WERI-Rb-1 (cell line): ENCODE results near the gene CBLN1.

ENCODE experiments used
- DNase-seq: peaks from one replicate; pipeline ENCODE4 v3.0.0-alpha.2; 2020
- H3K27ac ChIP-seq: fragments of 250-450 bp; sonication (Bioruptor Pico); 2 replicates; pipeline ENCODE4 v1.5.1; 2020; ENCODE audit warnings: mild to moderate bottlenecking, moderate library complexity
- H3K27me3 ChIP-seq: fragments of 250-450 bp; sonication (Bioruptor Pico); 2 replicates; pipeline ENCODE4 v1.5.1; 2021; ENCODE audit warnings: mild to moderate bottlenecking, low read depth, moderate library complexity; ENCODE audit not compliant: insufficient read depth, severe bottlenecking
- H3K36me3 ChIP-seq: fragments of 250-450 bp; sonication (Bioruptor Pico); 2 replicates; pipeline ENCODE4 v1.5.1; 2020; ENCODE audit warnings: mild to moderate bottlenecking, moderate library complexity
- H3K4me3 ChIP-seq: 2 replicates; pipeline ENCODE4 v1.5.1; 2011; ENCODE audit warnings: low read depth, mild to moderate bottlenecking, control low read depth, low read length
- H3K9me3 ChIP-seq: fragments of 250-450 bp; sonication (Bioruptor Pico); 2 replicates; pipeline ENCODE4 v1.5.1; 2021; ENCODE audit warnings: mild to moderate bottlenecking, moderate library complexity; ENCODE audit not compliant: severe bottlenecking
- TF ChIP-seq, protein P1 (sequence below): IDR thresholded peaks from 2 replicates; pipeline ENCODE4 v1.5.1; 2011; ENCODE audit warnings: low read depth, mild to moderate bottlenecking, control low read depth, inconsistent platforms, low read length

Gene CBLN1

DNA sequence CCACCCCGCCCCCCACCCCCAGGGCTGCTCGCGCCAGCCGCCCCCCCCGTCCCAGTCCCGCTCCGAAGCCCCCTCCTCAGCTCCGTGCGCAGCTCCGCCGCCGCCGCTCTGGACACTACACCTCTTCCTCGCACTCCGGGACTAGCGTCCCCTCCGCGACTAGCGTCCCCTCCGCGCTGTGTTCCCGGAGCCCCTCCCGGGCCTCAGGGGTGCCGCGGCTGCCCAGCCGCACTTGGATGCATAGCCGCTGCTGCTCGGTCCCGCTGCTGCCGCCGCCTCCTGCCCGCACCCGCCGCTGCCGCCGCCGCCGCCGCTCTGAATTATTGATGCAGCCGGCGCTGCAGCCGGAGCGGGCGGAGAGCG, at the start of gene CBLN1:
Gene CBLN1 (minus strand): TSS at position 359 of the 363 bp plus-strand sequence. CDS start 373 bp downstream, outside the sequence.
- TF ChIP-seq, protein P1, sequence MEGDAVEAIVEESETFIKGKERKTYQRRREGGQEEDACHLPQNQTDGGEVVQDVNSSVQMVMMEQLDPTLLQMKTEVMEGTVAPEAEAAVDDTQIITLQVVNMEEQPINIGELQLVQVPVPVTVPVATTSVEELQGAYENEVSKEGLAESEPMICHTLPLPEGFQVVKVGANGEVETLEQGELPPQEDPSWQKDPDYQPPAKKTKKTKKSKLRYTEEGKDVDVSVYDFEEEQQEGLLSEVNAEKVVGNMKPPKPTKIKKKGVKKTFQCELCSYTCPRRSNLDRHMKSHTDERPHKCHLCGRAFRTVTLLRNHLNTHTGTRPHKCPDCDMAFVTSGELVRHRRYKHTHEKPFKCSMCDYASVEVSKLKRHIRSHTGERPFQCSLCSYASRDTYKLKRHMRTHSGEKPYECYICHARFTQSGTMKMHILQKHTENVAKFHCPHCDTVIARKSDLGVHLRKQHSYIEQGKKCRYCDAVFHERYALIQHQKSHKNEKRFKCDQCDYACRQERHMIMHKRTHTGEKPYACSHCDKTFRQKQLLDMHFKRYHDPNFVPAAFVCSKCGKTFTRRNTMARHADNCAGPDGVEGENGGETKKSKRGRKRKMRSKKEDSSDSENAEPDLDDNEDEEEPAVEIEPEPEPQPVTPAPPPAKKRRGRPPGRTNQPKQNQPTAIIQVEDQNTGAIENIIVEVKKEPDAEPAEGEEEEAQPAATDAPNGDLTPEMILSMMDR = no peak
- Histone ChIP-seq H3K36me3 (no peaks in the 10 kb centered on the region), H3K4me3 (peak within 1 kb of the TSS; percentile 74), H3K9me3 (no peaks in the 10 kb centered on the region), H3K27me3 (peaks cover 9% of the 10 kb centered on the region), H3K27ac (peak within 1 kb of the TSS; percentile 98)
- no peak for DNase-seq

DNA sequence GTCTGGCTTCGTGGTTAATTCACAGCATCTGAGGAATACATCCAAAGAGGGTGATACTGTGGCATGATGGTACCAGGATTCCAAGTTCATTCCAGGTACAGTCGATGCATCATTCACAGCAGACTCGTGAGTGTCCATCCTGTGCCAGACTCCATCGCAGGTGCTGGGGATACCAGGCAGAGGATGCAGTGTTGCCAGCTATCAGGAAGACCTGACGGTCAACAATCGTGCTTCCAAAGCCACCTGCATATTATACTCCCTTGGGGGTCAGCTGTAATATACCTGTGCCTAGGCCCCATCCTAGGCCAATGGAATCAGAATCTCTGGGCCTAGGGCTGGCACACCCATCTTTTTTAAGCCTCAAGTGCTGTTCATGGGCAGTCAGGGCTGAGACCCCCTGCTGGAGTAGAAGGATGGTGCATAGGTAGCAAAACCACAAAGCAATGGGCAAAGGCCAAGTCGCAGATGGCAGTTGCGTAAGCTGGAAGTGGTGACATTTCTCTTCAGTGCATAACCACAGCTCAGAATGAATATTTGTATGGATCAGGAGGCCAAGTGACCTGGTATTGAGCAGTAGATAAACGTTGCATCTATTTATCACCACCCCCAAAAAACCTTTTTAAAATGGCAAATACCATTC, 49.0 kb upstream of the CBLN1 start:
- H3K36me3 ChIP-seq = no peaks in the 10 kb centered on the region
- H3K27me3 ChIP-seq = no peaks in the 10 kb centered on the region
- DNase-seq = no peak
- H3K9me3 ChIP-seq = no peaks in the 10 kb centered on the region
- no peak overlapping the region for H3K4me3 ChIP-seq
- TF ChIP-seq, protein P1 = peak; percentile 26; the same call in 1 of the 2 replicates
- H3K27ac ChIP-seq = no peak overlapping the region

DNA sequence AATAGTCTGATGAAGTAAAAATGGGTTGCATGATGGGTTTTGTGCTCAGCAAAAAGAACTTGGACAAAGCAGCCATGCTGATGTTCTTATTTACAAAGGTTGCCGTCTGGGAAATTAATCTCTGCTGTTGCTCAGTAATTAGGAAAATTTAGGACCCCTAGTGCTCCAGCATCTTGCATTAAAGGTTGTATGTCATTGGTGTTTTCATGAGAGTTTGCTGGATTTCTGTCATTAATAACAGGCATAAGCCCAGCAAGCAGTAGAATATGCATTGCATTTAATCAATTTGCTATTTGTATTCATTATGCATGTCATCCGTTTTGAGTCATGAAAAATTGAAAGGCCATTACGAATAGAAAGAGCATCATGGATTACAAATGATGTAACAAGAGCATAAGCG, 46.7 kb upstream of the CBLN1 start:
- Histone ChIP-seq H3K36me3 (no peaks in the 10 kb centered on the region), H3K9me3 (no peaks in the 10 kb centered on the region), H3K4me3 (no peak overlapping the region), H3K27me3 (no peaks in the 10 kb centered on the region), H3K27ac (no peak overlapping the region)
- no peak for DNase-seq
- TF ChIP-seq, protein P1 = no peak

DNA sequence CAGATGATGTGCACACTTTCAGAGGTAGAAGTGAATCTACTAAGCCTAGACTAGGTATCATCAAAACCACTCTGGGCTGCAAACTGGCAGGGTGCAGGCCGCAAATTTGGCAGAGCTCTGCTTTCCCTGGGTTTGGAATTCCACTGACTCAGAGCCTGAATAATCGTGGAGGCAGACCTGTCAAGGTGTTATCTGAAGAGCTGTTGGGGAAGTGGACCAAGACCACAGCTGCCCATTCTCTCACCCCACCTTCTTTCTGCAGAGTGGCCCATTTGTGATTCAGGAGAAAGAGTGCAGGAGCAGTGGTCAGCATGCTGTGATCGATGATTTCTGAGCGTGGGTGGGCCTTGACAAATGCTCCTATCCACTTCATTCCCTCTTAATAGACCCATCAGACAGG, 45.8 kb upstream of the CBLN1 start:
- no peaks in the 10 kb centered on the region for H3K27me3 ChIP-seq
- no peaks in the 10 kb centered on the region for H3K9me3 ChIP-seq
- H3K27ac ChIP-seq = no peak overlapping the region
- no peaks in the 10 kb centered on the region for H3K36me3 ChIP-seq
- H3K4me3 ChIP-seq = no peak overlapping the region
- TF ChIP-seq, protein P1 = no peak
- DNase-seq = no peak

DNA sequence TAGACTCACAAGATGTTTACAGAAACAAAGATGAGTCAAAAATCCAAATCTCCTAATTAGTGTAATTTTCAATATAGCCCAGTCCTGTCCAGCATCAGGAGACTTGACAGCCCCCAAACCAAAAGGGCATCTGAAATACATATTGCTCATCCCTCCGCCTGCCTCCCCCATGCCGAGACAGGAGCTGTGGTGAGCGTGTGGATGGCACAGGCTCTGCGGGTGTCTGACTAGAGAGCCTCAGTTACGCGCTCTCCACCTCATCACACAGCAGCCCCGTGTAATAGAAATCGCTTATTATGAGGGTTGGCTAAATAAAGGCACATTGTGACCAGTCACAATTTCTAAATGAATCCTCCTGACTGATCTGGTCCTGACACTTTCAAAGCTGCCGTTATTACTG, 43.1 kb upstream of the CBLN1 start:
- H3K4me3 ChIP-seq = no peak overlapping the region
- no peaks in the 10 kb centered on the region for H3K27me3 ChIP-seq
- no peak for DNase-seq
- H3K9me3 ChIP-seq = no peaks in the 10 kb centered on the region
- TF ChIP-seq, protein P1 = no peak
- H3K27ac ChIP-seq = no peak overlapping the region
- no peaks in the 10 kb centered on the region for H3K36me3 ChIP-seq

DNA sequence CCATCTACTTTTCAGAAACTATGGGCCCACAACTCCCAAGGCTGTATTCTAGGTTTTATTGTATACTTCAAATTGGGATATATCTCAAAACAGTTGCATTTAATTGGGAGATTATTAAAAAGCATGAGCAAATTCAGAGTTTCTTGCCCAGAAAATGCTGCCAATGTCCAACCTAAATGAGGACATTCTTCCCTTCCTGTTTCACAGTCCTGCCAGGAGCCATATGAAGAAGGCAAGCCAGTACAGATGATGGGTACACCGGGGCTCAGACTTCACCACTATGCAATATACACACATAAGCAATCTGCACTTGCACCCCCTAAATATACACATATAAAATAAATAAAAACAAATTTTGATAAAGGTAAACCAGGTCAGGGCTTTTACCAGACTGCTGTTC, 34.0 kb upstream of the CBLN1 start:
- DNase-seq = no peak
- TF ChIP-seq, protein P1 = no peak

More for the DNA sequence above, 34.0 kb upstream of the CBLN1 start:
- Histone ChIP-seq H3K27ac (no peak overlapping the region), H3K9me3 (no peaks in the 10 kb centered on the region), H3K27me3 (no peaks in the 10 kb centered on the region), H3K36me3 (no peaks in the 10 kb centered on the region), H3K4me3 (no peak overlapping the region)
